ENCODE results near the gene NRXN3.

Gene NRXN3

DNA sequence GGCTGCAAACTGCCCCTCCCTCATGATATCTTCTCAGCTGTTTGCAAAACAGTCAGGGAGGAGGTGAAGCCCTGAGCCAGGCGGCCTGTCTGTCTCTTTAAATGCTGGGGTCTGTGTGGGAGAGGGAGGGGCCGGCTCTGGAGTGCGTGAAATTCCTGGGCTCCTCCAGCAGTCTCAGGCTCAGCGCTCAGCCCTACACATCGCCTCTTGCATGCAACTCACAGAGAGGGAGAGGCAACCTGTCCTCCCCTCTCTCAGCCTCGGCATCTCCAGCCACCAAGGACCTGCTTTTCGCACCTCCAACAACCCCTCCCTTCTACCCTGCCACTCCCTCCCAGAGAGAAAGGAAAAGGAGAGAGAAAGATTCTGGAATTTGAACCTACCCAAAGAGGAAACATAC lies at the start of gene NRXN3:
NRXN3 (plus strand) TSS at position 171 of the 400 bp plus-strand sequence. CDS start 72,721 bp downstream, outside the sequence.
- in situ Hi-C loops (cut with MboI; ENCODE audit: low sequenced_read_pairs), result no loop called here

DNA sequence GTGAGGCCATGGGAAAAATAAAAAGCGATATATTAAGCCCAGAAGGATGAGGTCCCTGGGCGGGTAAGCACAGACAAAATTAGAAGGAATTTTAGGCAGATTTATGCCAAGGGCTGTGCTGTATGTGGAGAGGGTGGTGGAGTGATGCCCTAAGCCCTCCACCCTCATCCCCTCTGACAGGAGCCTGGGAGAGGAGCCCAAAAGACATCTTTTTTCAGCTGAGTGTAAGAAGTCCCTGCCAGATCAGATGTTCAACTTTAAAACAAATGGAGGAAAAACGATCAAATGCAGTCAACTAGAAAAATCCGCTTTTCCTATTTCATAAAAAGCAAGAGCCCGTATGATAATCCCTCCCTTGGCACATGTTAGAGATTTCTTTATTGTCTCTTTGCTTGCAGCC lies 47.7 kb upstream of the NRXN3 start:
- in situ Hi-C loops (cut with MboI; ENCODE audit: low sequenced_read_pairs), result no loop called here

DNA sequence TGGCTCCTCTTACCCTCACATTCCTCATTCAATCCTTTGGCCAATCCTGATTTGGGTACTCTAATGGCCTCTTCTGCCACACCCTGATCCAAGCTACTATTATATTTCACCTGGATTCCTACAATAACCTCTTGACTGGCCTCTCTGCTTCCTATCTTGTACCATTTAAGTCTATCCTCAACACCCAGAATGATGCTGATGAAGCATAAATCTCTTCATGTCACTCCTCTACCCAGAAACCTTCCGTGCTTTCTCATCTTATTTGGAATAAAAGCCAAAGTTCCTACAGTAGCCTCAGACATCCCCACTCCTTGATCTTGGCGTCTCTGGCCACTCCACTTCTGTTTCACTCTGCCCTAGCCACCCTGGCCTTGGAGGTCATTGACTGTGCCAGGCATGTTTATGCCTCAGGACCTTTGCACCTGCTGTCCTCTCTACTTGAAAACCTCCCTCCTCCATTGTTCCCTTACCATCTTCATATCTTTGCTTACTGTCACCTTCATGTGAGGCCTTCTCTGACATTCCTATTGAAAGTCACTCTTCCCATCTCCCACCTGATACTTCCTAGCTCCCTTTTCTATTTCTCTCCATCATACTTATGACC lies 46.4 kb upstream of the NRXN3 start:
- in situ Hi-C loops (cut with MboI; ENCODE audit: low sequenced_read_pairs), result no loop called here

DNA sequence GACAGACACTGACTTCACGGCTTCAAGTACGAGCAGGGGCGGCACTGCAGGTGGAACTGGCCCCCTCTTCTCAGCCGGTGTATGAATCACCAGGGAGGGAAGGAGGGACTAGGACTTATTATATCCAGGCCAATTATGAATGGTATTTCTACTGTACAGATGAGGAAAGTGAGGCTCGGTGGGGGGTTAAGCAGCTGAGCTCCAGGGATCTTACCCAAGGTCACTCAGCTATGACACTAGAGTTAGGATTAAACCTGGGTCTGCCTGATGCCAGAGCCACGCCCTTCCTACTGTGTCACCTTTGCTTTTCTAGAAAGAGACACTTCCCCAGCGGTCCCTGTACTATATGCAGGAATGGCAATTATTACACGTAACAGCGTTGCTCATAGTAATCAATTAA lies 42.2 kb upstream of the NRXN3 start:
- in situ Hi-C loops (cut with MboI; ENCODE audit: low sequenced_read_pairs), result no loop called here

DNA sequence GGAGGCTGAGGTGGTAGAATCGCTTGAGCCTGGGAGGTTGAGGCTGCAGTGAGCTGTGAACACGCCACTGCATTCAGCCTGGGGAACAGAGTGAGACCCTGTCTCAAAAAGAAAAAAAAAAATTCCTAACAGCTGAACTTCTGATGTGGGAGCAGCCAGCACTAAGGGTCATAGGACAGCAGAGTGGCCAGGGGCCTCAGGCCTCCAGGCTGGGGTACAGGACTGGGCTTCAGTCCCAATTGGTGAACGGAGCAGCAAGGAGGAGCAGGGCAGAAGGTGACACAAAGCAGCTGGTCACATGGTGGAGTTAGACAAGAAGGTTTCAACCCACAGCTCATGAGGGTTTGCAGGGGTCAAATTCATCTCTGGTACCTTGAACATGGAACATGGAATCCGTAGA lies 40.8 kb upstream of the NRXN3 start:
- in situ Hi-C loops (cut with MboI; ENCODE audit: low sequenced_read_pairs), result no loop called here

DNA sequence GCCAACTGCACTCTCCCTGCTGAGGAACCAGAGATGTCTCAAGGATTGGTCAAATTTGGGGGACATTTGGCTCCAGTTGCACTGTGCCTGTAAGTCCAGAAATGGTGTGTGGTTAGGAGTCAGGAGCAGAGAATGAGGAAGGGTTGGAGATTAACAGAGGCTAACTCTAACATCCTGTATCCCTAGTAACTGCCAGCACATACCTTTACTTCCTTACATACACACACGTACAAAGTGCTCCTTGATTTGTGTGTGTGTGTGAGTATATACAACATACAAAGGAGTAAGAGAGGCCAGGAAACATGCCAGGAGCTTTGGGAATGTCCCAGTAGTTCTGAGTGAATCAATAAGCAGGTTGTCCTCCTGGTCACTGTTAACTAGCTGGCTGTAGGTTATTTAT lies 39.8 kb upstream of the NRXN3 start:
- in situ Hi-C loops (cut with MboI; ENCODE audit: low sequenced_read_pairs), result no loop called here

DNA sequence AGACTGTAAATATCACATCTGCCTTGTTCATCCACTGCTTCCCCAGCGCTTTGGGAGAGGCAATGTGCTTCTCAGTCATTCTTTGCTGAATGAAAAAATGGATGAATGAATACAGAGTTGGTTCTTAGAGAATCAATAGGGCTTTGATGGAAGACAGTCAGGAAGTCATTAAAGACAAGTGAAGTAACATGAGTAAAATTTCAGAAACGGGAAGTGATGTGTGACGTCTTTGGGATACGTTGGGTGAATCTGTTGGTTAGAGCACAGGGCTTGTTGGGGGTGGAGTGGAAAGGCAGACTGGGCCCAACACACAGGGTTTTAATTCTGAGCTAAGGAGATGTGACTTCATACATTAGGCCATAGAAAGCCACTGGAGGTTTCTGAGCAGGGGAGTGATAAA lies 39.0 kb upstream of the NRXN3 start:
- in situ Hi-C loops (cut with MboI; ENCODE audit: low sequenced_read_pairs), result no loop called here

DNA sequence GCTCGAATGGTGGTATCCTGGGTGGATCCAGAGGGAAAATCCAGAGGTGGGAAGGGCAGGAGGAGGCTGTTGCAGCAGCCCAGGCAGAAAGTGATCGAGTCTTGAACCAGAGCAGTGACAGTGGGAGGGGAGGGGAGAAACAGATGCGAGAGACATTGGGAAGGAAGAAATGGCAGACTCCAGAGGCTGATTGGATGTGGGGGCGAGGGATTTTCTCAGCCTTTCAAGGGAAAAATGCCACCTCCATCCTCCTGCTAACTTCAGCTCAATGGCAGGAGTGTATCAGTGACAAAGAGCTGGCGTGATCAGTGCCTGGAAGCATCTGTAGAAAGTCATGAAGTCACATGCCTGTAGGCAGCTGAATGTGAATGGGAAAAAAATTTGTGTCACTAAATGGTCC lies 38.6 kb upstream of the NRXN3 start:
- in situ Hi-C loops (cut with MboI; ENCODE audit: low sequenced_read_pairs), result no loop called here

DNA sequence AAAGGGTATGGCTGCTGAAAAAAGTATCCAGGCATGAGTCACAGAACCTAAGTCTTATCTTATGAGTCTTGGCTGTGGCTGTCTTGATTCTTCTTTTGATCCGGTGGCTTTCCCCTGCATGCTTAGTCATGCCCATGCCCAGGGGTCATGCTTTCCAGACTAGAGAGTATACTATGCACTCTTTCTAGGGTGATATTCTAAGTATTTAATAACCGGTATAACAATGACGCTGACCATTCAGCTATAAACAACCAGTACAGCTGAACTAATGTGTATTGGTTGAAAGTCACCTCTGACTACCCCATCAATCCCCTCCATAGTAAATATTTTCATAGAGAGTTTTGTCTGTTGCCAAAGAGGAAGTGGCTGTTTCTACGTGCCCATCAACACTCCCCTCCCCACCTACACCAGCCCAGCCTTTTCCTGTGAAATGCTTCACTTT lies 34.7 kb upstream of the NRXN3 start:
- in situ Hi-C loops (cut with MboI; ENCODE audit: low sequenced_read_pairs), result no loop called here

DNA sequence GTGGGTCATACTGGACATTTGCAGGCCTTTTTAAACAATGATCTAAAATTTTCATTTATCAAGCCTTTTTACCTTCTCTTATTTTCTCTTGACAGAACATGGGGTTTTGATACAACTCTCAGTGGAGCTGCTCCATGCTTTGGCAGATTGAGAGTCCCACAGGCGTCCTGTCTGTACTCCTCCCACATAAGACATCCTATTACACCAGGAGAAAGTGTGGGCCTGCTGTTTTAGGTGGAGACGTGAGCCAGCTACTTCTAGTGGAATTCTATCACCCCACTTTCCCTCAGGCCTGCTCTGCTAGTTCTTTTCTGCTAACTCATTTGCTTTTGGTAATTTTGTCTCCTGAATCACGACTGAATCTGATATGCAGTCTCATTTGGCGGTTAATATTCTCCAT lies 33.5 kb upstream of the NRXN3 start:
- in situ Hi-C loops (cut with MboI; ENCODE audit: low sequenced_read_pairs), result no loop called here

DNA sequence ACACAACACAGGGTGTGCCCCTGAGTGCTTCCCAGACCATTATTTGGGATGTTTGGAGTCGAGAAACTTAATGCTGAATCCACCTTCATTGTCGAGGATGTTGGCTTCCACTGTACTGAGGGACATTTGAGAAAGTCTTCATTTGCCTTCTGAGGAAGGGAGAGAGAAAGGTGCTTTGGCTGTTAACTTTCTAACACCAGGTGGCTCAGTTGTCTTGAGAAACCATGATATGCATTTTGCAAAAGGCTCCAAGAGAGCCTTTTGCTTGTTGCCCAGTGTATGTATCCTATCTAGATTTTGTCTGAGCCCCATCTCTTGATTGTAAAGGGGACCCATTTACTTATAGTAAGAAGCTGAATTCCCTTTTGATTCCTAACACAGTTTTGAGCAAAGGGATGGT lies 28.6 kb upstream of the NRXN3 start:
- in situ Hi-C loops (cut with MboI; ENCODE audit: low sequenced_read_pairs), result no loop called here

DNA sequence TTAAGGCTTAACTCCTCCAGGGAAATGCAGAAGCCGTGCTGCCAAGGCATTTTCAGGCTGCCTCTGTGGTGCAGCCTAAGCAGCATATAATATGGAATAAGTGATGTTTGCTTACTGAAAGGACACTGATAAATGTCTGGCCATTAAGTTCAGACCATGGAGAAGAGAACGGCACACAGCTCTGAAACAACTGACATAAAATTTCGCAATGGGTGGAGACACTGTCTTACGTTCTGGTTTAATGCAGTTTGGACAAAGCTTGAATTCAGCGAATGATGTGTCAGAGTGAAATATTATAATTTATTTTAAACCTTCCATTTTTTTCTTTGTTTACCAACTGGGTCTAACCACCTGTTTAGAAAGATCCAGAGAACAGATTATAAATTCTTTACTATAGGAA lies 27.2 kb upstream of the NRXN3 start:
- in situ Hi-C loops (cut with MboI; ENCODE audit: low sequenced_read_pairs), result no loop called here

DNA sequence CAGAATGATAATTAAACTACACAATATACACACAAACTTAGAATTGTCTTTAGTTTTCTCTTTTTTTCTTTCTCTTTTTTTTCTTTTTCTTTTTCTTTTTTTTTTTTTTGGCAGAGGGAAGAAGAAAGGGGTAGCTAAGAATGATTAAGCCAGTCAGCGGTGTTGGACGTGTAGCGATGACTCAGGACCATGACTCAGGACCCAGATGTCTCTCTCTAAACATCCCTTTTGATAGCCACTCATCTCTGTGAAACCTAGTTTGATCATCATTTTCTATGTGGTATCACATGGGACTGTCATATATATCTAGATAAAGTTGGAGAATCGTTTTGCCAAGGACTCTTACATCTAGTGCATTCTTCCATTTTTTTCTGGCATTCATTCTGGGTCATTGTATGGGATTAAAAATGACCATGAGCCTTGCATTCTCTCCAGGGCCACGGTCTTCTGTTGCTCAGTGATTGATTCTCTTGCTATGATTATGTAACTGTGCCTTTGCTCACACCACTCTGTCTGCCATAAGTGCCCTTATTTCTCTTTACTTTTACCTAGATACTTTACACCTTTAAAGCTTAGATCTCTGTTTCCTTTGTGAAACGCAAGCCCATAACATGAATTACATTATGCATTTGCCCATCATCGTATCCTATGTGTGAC lies 26.6 kb upstream of the NRXN3 start:
- in situ Hi-C loops (cut with MboI; ENCODE audit: low sequenced_read_pairs), result no loop called here

DNA sequence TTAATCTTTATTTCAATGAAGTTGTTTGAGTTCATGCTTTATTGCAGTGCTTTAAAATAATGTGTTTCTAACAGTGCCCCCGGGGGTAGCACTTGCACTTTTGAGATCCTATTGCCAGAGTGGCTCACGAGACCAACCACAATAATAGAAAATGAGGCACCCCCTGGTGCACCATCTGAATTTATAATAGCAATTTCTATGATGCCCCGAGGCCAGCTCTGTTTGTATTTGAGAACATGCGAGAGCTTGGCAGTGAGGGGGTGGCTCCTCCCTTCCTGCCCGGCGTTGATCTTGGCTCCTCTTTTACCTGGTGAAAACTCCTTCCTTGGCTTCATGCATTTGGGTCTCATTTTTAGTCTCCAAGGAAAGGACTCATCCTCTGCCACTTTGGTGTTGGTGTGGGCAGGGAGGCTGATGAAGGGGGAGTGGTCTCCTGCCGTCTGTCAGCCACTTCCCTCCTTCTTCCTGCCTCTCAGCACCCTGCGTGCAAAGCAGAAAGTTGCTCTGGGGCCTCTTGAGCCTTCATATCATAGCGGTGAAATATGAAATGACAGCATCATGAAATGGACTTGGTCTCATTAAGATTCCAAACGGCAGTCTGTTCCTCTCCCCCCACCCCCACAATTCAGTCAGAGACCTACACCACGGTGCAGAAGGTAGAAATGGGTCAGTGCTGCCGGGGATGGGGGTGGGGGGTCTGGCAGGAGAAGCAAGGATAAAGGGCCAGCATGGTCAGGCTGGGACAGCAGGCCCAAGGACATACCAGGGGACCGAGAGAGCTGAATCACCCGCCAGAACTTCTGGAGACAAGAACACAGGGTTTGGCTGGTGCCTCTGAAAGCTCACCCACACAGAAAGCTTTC lies 17.7 kb upstream of the NRXN3 start:
- in situ Hi-C loops (cut with MboI; ENCODE audit: low sequenced_read_pairs), result no loop called here

DNA sequence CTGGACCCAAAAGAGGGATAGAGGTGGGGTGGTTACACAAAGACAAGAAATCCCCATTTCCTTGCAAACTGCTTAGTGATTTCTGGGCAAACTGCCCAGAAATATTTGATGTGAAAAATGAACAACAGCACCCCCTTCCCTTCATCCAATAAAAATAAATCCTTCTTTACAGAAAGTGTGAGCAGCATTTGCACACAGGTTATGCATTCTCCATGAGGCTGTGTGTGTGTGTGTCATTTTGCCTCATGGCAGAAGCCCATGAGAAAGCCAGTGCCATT lies 17.2 kb upstream of the NRXN3 start:
- in situ Hi-C loops (cut with MboI; ENCODE audit: low sequenced_read_pairs), result no loop called here

DNA sequence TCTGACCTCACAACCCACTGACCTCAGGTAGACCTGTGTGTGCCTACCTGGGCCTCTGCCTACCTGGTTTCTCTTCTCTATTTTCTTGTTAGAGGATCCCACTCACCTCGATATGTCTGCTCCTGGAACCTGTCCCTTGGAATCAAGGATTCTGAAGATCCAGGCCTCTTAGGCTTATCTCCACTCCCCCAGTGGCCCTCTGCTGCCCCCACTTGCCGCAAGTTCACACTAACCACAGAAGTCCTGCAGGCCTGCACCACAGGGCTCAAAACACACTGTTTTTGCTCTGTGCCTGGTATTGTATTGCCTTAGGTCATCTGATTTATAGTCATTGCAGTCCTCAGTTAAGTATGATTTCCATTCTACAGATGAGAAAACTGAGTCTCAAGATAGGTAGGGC lies 15.3 kb upstream of the NRXN3 start:
- in situ Hi-C loops (cut with MboI; ENCODE audit: low sequenced_read_pairs), result no loop called here

DNA sequence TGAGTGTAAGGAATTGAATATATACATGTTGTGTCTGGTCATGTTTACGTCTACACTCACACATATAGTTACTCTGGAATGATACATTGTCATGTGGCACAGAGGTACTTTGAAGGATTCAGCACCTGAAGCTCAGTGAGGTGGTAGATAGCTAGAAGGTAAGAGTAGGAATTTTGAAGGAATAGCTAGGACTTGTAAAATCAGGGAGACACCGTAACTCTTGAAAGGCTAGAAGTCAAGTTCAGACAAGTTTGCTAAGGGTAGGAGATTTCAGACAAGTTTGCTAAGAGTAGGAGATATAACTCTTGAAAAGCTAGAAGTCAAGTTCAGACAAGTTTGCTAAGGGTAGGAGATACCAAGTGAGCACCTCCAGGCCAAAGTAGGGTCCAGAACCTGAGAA lies 14.0 kb upstream of the NRXN3 start:
- in situ Hi-C loops (cut with MboI; ENCODE audit: low sequenced_read_pairs), result no loop called here

DNA sequence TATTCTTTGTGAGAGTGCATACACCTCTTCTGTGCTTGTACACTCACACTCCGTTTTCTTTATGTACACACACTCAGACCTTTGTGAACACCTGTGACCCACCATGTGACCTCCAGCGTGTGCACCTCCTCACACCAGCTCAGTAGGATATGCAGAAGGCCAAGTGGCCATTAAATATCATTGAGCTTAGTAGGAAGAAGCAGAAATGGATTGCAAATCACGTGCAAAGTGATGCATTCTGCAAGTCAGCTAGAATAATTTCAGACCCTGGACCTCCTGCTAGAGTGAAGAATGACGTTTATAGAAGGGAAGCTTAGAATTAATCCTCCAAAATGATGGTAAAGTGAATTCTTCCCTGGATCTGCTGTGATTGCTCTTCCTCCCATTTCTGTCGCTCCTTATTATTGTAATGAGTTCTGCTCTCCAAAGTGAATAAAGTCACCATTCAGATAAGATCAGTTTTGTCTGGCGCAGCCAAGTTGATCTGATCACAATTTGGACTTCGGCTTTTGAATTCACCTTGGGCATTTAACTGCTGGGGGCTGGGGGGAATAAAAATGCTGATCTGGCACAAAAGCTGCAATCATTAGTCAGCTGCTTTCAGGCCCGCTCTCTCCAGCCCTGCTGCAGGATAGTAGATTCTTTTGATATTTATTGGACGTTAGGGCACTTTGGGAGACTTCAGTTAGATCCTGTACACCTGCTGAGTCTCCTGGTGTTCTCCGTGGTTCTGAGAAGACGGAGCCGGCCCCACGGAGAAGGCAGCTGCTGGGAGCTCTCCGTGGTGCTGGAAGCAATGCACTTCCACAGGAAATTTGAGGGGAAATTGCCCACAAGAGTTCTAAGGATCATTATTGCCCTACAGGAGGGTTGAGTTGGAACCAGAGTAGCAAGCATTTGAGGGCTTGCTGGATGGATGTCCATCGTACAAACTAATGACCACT lies 12.4 kb upstream of the NRXN3 start:
- in situ Hi-C loops (cut with MboI; ENCODE audit: low sequenced_read_pairs), result no loop called here

DNA sequence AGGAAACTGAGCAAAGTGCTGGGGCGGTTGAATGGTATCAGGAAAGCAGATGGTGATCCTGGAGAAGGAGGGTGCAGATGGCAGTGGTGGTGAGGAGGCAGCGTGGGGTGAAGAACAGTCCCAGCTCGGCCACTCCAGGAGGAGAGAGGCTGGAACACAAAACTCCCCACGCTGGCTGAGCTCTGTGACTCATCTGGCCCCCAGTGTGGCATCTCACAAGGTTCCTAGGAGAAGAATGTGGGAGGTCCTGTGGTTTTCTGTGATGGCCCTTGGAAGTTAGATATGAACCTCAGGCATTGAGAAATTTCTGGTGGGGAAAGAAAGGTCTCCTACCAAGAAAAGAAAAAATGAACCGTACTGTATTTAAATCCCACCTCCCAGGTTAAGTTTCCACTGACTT lies 8.0 kb upstream of the NRXN3 start:
- in situ Hi-C loops (cut with MboI; ENCODE audit: low sequenced_read_pairs), result no loop called here

DNA sequence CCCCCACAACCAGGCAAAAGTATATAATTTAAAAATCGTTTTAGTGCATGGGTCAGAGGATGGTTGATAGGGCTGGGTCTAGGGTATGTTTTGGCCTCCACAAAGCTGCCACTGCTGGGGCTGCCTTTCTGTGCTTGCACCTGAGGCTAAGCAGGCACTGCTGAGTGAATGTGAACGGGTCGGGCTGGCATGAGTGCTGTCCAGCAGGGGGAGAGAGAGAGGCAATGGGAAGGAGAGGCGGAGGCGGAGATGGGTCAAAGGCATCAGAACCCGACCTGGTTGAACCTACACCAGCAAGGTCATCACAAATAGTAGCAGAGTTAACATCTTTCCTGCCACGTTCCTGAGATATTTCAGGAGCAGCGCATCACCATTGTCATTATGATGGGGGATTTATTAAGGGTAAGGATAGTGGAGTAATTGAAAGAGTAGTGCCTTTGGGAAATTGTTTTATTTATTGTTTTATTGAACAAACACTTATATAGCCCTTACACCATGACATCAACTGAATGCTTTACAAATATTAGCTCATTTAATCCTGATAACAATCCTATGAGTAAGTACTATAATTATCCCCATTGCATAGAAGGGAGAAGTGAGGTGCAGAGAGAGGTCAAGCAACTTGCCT lies 5.8 kb upstream of the NRXN3 start:
- in situ Hi-C loops (cut with MboI; ENCODE audit: low sequenced_read_pairs), result no loop called here

DNA sequence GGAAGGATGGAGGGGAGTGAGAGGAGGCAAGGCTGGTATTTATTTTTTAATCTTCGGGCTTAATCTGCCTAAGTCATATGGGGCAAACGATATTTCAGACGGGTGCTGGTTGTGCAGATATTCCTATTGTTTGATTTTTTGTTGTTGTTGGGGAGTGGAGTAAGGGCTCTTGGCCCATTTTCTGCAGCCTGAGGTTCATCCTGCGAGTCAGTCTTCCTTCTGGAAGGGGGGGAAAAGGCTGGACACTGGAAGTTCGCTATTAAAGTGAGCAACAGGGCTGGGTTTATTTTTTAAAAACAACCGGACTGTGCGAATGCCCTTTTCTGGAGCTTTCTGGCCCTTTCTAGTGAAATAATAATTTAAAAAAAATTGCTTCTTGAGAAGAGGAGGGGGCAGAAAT lies 2.3 kb downstream of the NRXN3 start:
- in situ Hi-C loops (cut with MboI; ENCODE audit: low sequenced_read_pairs), result no loop called here

Data from HL-60/S4 treated with retinoic acid at 250 ng/mL for 4 days and 3 days (cell line).